ENCODE data around the gene TRAM2. TPM values are rescaled to one million over a fixed set of nuclear protein-coding genes. Genes with fewer than 3 reads are reported as not detected.

The TRAM2 gene
- total and polyA plus RNA-seq, 2 of the 13 experiments (the other 11 are each of a cell fraction or from before 2014, with no cell fraction given) = 49.1 to 72.5 TPM

GRCh38 chr6:52457096-52457495 is 119.8 kb downstream of the TRAM2 start:
- no peaks in the 10 kb centered on the region for H3K27me3 ChIP-seq (ENCODE audit: control insufficient read depth in 1 of 2, insufficient read depth in 2 of 2, low read length in 2 of 2)
- intact Hi-C loops (cut with micrococcal nuclease; ENCODE audit: unreplicated experiment) (no loop called here), in situ Hi-C loops (cut with HindIII; ENCODE audit: extremely low pct_ligation_motif_present, low pct_unique_long_range_greater_than_20kb) (no loop called here)
- H3K4me2 ChIP-seq (ENCODE audit: low read depth, low read length) = no peak overlapping the region
- H3K4me3 ChIP-seq (replicated peaks in 1 of 3; ENCODE audit: insufficient read depth in 1 of 3, low read depth in 2 of 3, low read length in 3 of 3) = no peak overlapping the region
- H3K36me3 ChIP-seq (replicated peaks in 1 of 2; ENCODE audit: control insufficient read depth in 1 of 2, insufficient read depth in 2 of 2, low read length in 2 of 2) = no peaks in the 10 kb centered on the region
- 75% methylated on average over 2 of the region's 2 CpGs for WGBS (ENCODE audit: low lambda C conversion rate)
- no peaks in the 10 kb centered on the region; the same call in 1 of the 2 replicates for H3K4me1 ChIP-seq (ENCODE audit: insufficient read depth, low read length)
- no TSS peak for BruUV-seq (replicated peaks)
- TF ChIP-seq BCL6 (CRISPR knock-in tag; IDR thresholded peaks at IDR 0.05) (peak; percentile 21; the same call in 1 of the 2 replicates), NFYC (CRISPR knock-in tag; IDR thresholded peaks at IDR 0.05) (no peak), SRSF1 (optimal IDR thresholded peaks at IDR 0.05; ENCODE audit: low read depth, low read length) (no peak), RARA (CRISPR knock-in tag; IDR thresholded peaks at IDR 0.05) (peak; percentile 70)
- FAIRE-seq (no peak), DNase-seq (ENCODE audit: low spot score) (peak; percentile 20), ATAC-seq (no peak)
- H4K20me1 ChIP-seq (ENCODE audit: insufficient read depth, low read length) = no peaks in the 10 kb centered on the region
- no peaks in the 10 kb centered on the region for H3K79me2 ChIP-seq (ENCODE audit: insufficient read depth, low read length)
- no peaks in the 10 kb centered on the region for H3K9me3 ChIP-seq (ENCODE audit: low read length)
- H3K27ac ChIP-seq (ENCODE audit: extremely low read length, insufficient read depth, low read length) = no peak overlapping the region
- H3K9ac ChIP-seq (ENCODE audit: insufficient read depth, low read depth, low read length) = no peak overlapping the region
- CTCF ChIA-PET (ENCODE audit: low intra/inter-chr PET ratio, low total read pairs) = no interaction called here
- POLR2A ChIA-PET = no interaction called here
- no peak overlapping the region for H2AFZ ChIP-seq (ENCODE audit: low read length)

- intact Hi-C loops (cut with micrococcal nuclease; ENCODE audit: unreplicated experiment) (no loop called here), in situ Hi-C loops (cut with HindIII; ENCODE audit: extremely low pct_ligation_motif_present, low pct_unique_long_range_greater_than_20kb) (no loop called here)
- no peak overlapping the region for H3K4me3 ChIP-seq (replicated peaks in 1 of 3; ENCODE audit: insufficient read depth in 1 of 3, low read depth in 2 of 3, low read length in 3 of 3)
- ATAC-seq (no peak), FAIRE-seq (no peak), DNase-seq (ENCODE audit: low spot score) (peak; percentile 6)
- H4K20me1 ChIP-seq (ENCODE audit: insufficient read depth, low read length) = no peaks in the 10 kb centered on the region
- H3K27ac ChIP-seq (ENCODE audit: extremely low read length, insufficient read depth, low read length) = no peak overlapping the region
- no peaks in the 10 kb centered on the region for H3K27me3 ChIP-seq (ENCODE audit: control insufficient read depth in 1 of 2, insufficient read depth in 2 of 2, low read length in 2 of 2)
- H3K79me2 ChIP-seq (ENCODE audit: insufficient read depth, low read length) = no peaks in the 10 kb centered on the region
- peaks cover 11% of the 10 kb centered on the region for H3K9me3 ChIP-seq (ENCODE audit: low read length)
- H3K4me1 ChIP-seq (ENCODE audit: insufficient read depth, low read length) = no peaks in the 10 kb centered on the region; the same call in 1 of the 2 replicates
- no peak overlapping the region for H2AFZ ChIP-seq (ENCODE audit: low read length)
- no TSS peak for BruUV-seq (replicated peaks)
- WGBS (ENCODE audit: low lambda C conversion rate) = 82% methylated on average over 2 of the region's 2 CpGs
- TF ChIP-seq FOSL2 (CRISPR knock-in tag; IDR thresholded peaks at IDR 0.05) (0 out of 2 replicates have a peak, but pooled peaks have one; percentile 7), HHEX (CRISPR knock-in tag; IDR thresholded peaks at IDR 0.05) (no peak)
- ChIA-PET POLR2A (no interaction called here), CTCF (ENCODE audit: low intra/inter-chr PET ratio, low total read pairs) (no interaction called here)
- H3K9ac ChIP-seq (ENCODE audit: insufficient read depth, low read depth, low read length) = no peak overlapping the region
- H3K4me2 ChIP-seq (ENCODE audit: low read depth, low read length) = no peak overlapping the region
- no peaks in the 10 kb centered on the region for H3K36me3 ChIP-seq (replicated peaks in 1 of 2; ENCODE audit: control insufficient read depth in 1 of 2, insufficient read depth in 2 of 2, low read length in 2 of 2)
Observed at GRCh38 chr6:52454556-52454955, 122.3 kb downstream of the TRAM2 start.

Other genes with a start within 250 kb of the TRAM2 start
- 26.2 and 37.7 TPM in 2 replicates for gene PAQR8, start 214.9 kb downstream of the TRAM2 start, total RNA-seq (2016; rRNA removed; fragmentation: Illumina TruSeq; extraction: Trizol)
- 36.5 and 50.7 TPM in 2 replicates for gene PAQR8, start 214.9 kb downstream of the TRAM2 start, polyA plus RNA-seq (2011; rRNA removed)
- 18.6 and 23.4 TPM in 2 replicates for gene EFHC1, start 156.7 kb downstream of the TRAM2 start, total RNA-seq (2016; rRNA removed; fragmentation: Illumina TruSeq; extraction: Trizol)
- gene EFHC1, start 156.7 kb downstream of the TRAM2 start, polyA plus RNA-seq (2011; rRNA removed) = 23.5 and 29.5 TPM in 2 replicates
- gene TMEM14A, start 94.1 kb upstream of the TRAM2 start, total RNA-seq (2016; rRNA removed; fragmentation: Illumina TruSeq; extraction: Trizol) = 73.7 and 78.0 TPM in 2 replicates
- 18.2 and 24.6 TPM in 2 replicates for gene TMEM14A, start 94.1 kb upstream of the TRAM2 start, polyA plus RNA-seq (2011; rRNA removed)
- gene GSTA2, start 186.4 kb upstream of the TRAM2 start, total RNA-seq (2016; rRNA removed; fragmentation: Illumina TruSeq; extraction: Trizol) = 13.7 and 21.5 TPM in 2 replicates
- 0.75 and 1.1 TPM in 2 replicates for gene GSTA2, start 186.4 kb upstream of the TRAM2 start, polyA plus RNA-seq (2011; rRNA removed)
- gene GSTA1, start 226.8 kb upstream of the TRAM2 start, total RNA-seq (2016; rRNA removed; fragmentation: Illumina TruSeq; extraction: Trizol) = 282 and 403 TPM in 2 replicates
- gene GSTA1, start 226.8 kb upstream of the TRAM2 start, polyA plus RNA-seq (2011; rRNA removed) = 6.2 and 10.4 TPM in 2 replicates

Measured in HepG2 (cell line).